GM12874 (cell line): ENCODE data around the gene WNT1.

Source experiments
- TF ChIP-seq, protein P1 (sequence below): IDR thresholded peaks from 2 replicates; pipeline ENCODE4 v1.5.1; 2011; ENCODE audit warnings: low read depth, mild to moderate bottlenecking, control low read depth, low read length, moderate library complexity; ENCODE audit not compliant: insufficient read depth

The WNT1 gene

DNA sequence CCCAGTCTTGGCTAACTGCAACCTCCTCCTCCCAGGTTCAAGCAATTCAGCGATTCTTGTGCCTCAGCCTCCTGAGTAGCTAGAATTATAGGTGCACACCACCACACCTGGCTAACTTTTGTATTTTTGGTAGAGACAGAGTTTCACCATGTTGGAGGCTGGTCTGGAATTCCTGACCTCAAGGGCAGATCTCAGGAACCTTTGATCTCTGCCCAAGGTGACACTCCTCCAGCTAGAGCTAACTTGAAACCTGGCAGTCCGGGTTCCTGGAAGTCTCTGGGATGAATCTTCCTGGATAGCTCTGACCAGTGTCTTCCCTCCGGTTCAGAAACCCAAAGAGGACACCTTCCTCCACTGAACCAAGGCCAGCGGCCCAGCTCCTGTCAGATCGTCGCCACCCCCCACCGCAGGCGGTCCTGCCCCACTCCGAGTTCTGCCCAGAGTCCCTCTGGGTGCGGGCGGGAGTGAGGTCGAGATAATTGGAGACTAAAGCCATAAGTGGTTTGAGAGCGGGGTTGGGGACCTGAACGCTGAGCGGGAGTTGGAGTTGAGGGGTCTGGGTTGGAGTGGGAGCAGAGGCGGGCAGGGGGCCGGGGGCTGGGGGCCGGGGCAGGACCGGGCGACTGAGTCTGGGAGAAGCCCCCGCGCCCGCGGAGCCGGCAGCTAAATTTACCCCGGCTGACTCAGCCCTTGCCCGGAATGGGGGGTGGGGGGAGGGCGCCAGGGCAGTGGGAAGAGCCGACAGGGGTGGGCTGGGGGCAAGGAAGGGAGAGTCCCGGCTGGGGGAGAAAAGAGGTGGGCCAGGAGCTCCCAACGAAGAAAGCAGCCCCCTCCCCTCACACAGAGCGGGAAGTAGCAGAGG lies 16.3 kb downstream of the WNT1 start:
- TF ChIP-seq, protein P1, sequence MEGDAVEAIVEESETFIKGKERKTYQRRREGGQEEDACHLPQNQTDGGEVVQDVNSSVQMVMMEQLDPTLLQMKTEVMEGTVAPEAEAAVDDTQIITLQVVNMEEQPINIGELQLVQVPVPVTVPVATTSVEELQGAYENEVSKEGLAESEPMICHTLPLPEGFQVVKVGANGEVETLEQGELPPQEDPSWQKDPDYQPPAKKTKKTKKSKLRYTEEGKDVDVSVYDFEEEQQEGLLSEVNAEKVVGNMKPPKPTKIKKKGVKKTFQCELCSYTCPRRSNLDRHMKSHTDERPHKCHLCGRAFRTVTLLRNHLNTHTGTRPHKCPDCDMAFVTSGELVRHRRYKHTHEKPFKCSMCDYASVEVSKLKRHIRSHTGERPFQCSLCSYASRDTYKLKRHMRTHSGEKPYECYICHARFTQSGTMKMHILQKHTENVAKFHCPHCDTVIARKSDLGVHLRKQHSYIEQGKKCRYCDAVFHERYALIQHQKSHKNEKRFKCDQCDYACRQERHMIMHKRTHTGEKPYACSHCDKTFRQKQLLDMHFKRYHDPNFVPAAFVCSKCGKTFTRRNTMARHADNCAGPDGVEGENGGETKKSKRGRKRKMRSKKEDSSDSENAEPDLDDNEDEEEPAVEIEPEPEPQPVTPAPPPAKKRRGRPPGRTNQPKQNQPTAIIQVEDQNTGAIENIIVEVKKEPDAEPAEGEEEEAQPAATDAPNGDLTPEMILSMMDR = no peak

DNA sequence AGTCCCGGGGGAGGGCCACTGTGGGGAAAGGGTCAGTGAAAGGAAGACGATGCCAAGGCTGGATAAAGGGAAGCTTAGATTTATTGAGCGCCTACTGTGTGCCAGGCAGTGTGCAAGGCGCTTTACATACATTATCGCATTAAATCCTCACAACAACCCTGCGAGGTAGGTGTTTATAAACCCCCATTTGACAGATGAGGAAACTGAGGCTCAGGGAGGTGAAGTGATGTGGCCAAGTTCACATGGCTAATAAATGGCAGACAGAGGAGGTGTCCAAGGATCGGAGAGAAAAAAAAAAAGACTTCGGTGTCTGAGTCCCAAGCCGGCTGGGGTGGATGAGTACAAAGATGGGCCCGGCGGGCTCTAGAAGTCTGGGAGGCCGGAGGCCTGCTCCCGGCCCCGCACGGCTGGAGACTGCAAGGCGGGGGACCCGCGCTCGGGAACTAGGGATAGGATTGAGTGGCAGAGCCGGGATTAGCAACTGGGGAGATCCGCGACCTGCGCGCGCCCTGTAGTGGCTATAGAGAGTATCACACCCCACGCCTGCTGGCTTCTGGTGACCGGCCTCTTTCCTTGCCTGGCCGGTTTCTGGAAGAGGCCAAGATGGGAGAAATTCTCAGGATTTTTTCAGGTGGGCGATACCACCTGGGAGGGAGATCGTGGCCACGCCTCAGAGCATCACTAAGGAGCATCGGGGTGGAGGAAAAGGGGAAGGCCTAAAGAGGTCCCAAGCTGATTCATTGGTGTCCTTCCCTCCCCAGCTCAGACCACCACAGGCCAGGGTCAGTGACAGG lies 17.2 kb downstream of the WNT1 start:
- TF ChIP-seq, protein P1 = peak; percentile 89

DNA sequence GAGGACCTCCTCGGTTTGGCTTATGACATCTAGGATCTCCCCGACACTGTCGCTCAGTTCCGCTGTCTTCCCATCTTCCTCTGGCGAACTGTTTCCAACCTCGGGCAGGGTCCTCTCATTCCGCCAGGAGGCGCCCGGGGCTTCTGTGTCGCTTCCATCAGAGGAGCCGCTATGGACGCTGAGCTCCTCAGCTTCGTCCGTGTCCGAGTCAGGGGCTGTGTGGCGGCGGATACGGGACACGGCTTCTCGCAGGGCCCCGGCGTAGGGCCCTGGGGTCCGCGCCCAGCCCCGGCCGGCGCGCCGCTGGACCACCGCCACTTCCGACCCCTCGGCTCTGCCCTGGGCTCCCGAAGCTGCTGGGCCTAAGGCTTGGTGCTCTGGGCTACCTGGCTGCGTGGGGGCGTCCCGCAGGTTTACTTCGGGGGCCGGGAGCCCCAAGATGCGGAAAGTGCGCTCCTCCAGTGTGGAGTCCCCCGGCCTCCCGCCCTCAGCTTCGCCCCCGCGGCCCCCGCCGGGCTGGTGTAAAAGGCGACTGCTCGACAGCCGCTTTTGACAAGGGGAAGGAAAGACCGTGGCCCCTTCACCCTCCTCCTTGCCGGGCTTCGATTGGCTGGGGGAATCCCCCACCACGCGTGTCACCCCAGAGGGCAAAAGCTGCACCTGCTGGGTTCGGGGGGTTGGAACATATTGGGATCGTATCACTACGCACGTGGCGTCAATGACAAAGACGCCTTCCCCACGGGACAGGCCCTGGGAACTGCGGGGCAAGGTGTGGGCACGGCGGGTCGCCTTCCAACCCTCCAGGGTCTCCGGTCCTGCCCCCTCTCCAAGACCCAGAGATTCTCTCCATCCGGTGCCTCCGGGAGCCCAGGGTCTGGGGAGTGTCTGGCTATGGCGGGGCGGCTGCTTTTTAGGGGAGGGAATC lies 18.9 kb downstream of the WNT1 start:
- TF ChIP-seq, protein P1 = peak; percentile 85

DNA sequence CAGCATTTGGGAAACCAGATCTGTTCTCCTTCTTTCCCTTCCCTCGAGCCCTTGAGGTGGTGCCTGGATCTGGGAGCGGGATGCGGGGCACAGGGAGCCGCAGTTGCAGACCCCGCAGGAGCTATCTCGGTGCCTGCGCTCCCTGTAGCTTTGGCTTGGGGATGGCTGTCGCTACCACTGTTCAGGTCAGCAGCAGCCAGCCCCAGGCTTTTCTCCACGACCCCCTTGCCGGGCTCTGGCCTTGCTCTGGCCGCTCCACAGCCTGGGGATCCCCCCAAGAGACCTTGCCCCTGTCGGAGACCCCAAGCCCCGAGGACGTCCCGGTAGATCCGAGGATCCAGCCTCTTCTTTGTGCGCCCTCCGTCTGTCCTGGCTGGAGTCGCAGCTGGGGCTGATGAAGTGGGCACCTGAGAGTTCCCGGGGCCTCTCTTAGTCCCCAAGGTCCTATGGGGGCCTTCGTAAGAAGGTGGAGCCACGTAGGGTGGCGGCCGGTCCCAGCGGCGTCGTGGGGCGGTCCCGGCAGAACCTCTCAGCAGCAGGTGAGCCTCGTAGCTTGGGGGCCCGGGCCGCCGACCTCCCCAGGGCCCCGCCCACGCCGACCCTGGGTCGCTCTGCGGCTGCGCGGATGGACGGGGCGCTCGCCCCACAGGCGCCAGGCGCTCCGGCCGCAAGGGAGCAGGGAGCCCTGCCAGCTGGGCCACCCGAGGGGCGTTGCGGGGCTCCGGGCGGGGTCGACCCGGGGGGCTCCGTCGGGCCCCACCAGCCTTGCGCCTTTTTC lies 19.8 kb downstream of the WNT1 start:
- TF ChIP-seq, protein P1 = no peak

DNA sequence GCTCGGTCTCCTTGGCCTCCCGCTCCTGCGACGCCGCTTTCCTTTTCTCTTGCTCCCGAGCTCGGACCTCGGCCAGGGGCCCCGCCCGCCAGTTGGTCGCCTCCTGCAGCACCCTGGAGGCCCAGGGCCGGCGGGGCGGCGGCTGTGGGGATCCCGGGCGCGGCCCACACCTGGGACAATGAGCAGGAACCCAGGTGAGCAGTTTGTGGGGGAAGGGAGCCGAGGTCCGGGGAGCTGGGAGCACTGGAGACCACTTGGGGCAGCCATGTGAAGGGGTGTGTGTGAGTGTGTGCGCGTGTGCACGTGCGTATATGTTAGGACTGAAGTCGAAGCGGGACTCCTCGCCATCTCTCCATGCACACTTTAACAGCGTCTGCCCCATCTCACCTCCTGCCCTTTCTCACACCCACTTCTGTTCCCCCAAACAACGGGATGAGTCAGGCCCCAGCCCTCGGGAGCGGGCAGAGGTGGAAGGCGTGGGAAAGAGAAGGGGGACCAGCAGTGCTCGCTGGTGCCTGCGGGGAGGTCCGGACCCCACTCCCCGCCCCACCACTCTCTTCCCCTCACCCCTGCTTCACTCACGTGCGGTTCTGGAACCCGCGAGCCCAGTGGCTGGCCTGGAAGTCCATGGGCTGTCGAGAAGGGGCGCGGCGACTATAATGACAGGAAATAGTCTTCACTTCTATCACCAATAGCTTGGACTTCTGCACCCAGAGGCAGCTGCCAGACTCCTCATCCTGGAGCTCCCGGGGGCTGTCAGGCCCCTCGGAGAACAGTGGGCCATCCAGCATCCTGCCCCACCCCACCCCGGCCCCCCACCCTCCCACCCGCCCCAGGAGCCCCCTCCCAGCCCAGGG lies 20.6 kb downstream of the WNT1 start:
- TF ChIP-seq, protein P1 = no peak

DNA sequence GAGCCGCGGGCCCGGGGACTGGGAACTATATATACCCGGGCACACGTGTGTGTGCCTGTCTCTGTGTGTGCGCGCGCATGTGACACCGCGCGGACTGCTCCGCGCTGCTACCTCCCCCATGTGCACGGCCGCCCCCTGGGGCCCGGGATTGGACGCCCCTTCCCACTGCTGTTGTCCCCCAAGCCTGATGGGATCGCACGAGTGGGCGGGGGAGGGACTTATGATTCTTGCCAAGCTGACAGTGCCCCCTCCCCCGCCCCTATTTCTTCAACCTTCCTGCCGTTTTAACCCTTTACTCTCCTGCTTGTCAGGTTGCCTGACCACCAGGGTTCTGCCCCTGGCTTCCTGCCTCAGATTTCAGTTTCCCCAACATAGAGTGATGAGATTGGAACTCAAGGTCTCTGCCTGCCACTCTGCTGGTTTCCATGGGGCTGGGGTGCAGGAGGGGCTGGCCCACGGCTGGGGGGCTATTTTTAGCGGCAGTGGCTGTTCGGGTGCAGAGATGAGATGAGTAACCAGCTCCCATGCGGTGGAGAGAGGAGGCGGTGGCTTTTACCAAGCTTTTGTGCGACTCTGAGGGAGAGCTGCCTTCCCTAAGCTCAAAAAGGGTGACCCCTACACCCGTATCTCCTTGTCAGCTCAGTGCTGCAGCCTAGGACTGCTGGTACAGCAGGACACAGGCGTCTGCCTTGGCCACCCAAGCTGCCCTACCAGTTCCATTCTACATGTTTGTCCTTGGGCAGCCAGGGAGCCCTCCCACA lies 21.4 kb downstream of the WNT1 start, which contains the start of gene DDN:
Gene DDN (minus strand): TSS at position 5 of the 761 bp plus-strand sequence. CDS start 88 bp downstream, outside the sequence.
- TF ChIP-seq, protein P1 = no peak
